PC-9 (cell line): ENCODE data around the gene C1QTNF12.

ENCODE experiments used
- CTCF ChIP-seq: fragments of 200-600 bp; sonication (generic); conservative IDR thresholded peaks from 2 replicates; pipeline ENCODE4 v1.6.1; 2017; ENCODE audit warnings: mixed run types, antibody characterized with exemption, mild to moderate bottlenecking, moderate library complexity
- EZH2 ChIP-seq: fragments of 200-600 bp; sonication (generic); IDR thresholded peaks from 2 replicates; pipeline ENCODE4 v1.8.0; 2017; ENCODE audit warnings: antibody characterized with exemption, low read depth

- TF ChIP-seq CTCF (no peak), EZH2 (no peak)
These were observed 42.7 kb downstream of the C1QTNF12 start for GRCh38 chr1:1203561-1204424.
